ENCODE measurements around the gene EBF3. TPM values are rescaled to one million over a fixed set of nuclear protein-coding genes. Genes with fewer than 3 reads are reported as not detected.

EBF3 gene
- total RNA-seq, 4 donors from 2014 or later = 2.5 to 4.9 (median 4.6) TPM

DNA sequence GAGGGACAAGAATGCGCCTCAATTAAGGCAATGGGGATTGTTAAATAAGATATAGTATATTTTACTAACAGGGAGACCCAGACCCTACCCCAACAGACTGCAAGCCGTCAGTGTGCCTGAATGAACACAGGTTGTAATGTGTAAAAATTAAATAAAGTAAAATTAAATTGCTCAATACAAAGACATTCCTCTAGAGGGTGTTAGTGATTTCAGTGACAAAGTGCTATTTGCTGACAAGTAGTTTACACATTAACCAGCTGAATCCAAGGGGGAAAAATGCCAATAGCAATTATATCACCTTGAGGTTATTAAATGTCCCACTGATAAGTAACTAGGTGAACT lies 110.5 kb downstream of the EBF3 start:
- Histone ChIP-seq H3K9me3 (peaks cover 0 to 15% (median 0%) of the 10 kb centered on the region in 3 donors), H3K4me3 (no peak overlapping the region), H3K27me3 (peaks cover 66% of the 10 kb centered on the region), H3K4me1 (peaks cover 0 to 12% (median 0%) of the 10 kb centered on the region in 3 donors), H3K36me3 (no peaks in the 10 kb centered on the region), H3K27ac (no peak overlapping the region)
- ATAC-seq = no peak
- 16 to 19% methylated on average over 2 of the region's 2 CpGs for WGBS, 2 donors (ENCODE audit: low coverage in 1 of 2)
- TF ChIP-seq, protein P1, sequence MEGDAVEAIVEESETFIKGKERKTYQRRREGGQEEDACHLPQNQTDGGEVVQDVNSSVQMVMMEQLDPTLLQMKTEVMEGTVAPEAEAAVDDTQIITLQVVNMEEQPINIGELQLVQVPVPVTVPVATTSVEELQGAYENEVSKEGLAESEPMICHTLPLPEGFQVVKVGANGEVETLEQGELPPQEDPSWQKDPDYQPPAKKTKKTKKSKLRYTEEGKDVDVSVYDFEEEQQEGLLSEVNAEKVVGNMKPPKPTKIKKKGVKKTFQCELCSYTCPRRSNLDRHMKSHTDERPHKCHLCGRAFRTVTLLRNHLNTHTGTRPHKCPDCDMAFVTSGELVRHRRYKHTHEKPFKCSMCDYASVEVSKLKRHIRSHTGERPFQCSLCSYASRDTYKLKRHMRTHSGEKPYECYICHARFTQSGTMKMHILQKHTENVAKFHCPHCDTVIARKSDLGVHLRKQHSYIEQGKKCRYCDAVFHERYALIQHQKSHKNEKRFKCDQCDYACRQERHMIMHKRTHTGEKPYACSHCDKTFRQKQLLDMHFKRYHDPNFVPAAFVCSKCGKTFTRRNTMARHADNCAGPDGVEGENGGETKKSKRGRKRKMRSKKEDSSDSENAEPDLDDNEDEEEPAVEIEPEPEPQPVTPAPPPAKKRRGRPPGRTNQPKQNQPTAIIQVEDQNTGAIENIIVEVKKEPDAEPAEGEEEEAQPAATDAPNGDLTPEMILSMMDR (IDR thresholded peaks at IDR 0.05) = no peak
- TF ChIP-seq EP300 (IDR thresholded peaks at IDR 0.05) = no peak
- TF ChIP-seq POLR2AphosphoS5 (IDR thresholded peaks at IDR 0.05) = no peak
- TF ChIP-seq POLR2A (IDR thresholded peaks at IDR 0.05) = no peak

DNA sequence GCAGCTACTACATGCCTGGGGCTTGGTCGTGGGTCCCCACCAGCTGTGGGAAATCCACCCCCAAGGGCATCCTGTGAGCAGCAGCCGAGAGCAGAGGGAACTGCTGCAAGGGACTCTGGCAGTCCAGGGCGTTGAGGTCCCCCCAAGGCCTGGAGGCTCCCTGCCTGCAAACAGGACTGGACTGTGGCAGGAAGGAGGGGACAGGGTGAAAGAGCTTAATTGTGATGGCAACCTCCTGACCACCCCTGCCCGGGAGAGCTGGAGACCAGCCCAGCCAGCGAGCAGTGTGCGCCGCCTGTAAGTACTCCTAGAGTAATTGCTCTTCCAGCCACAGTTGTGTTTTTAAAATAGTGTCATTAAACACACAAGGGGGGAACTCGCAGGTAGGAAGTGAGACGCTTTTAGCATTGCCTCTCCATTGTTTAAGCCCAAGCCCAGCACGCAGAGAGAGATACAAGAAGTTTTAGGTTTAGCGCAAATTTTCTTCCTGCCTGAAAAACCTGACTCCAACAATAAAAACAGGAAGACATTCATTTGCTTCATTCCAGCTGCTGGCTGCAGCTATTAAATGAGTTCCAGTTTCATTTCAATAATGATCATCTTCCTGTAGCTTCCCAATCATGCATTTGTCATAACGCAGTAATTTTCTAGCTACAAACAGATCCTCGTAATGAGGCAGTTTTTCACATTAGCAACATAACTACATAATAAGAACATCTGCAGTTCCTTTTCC lies 111.1 kb downstream of the EBF3 start:
- peaks cover 0 to 12% (median 0%) of the 10 kb centered on the region in 3 donors for H3K4me1 ChIP-seq
- 37 to 38% methylated on average over 6 to 7 of the region's 13 CpGs for WGBS, 2 donors (ENCODE audit: low coverage in 1 of 2)
- peaks cover 64% of the 10 kb centered on the region for H3K27me3 ChIP-seq
- ATAC-seq = no peak
- no peaks in the 10 kb centered on the region for H3K36me3 ChIP-seq
- no peak overlapping the region for H3K27ac ChIP-seq
- H3K9me3 ChIP-seq = peaks cover 0 to 15% (median 0%) of the 10 kb centered on the region in 3 donors
- TF ChIP-seq POLR2AphosphoS5 (IDR thresholded peaks at IDR 0.05) (no peak), EP300 (IDR thresholded peaks at IDR 0.05) (no peak), POLR2A (IDR thresholded peaks at IDR 0.05) (no peak)
- TF ChIP-seq, protein P1 (IDR thresholded peaks at IDR 0.05) = no peak
- no peak overlapping the region for H3K4me3 ChIP-seq

DNA sequence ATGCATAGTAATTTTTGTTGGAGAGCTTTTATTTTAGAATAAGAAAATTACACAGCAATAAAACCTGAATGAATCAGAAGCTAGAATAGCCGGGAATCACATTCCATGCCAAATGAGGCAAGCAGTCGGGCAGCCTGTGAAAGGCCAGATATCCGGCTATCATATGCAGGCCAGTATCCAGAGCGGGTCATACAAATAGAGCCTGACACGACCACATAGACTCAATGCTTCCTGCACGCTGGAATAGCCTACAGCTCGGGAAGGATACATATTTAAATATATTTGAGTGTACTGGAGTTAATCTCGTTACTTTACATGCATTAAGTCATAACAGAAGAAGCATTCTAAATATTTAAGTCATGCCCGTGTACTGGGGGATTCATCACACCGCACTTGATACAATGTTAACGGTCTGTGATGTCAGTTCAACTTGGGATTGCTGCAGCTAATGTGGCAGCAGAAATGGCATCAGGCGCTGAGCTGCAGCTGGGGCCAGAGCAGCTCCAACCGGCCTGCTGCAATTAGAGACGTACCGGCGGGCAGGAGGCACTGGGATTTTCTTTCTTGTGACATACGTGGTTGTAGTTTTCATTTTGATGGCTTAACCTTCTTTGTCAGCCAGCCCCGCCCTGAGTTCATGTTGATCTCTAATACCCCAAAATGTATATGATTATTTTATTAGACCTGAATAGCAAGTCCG lies 112.0 kb downstream of the EBF3 start:
- WGBS, 2 donors (ENCODE audit: low coverage in 1 of 2) = 66 to 83% methylated on average over 15 to 19 of the region's 19 CpGs

DNA sequence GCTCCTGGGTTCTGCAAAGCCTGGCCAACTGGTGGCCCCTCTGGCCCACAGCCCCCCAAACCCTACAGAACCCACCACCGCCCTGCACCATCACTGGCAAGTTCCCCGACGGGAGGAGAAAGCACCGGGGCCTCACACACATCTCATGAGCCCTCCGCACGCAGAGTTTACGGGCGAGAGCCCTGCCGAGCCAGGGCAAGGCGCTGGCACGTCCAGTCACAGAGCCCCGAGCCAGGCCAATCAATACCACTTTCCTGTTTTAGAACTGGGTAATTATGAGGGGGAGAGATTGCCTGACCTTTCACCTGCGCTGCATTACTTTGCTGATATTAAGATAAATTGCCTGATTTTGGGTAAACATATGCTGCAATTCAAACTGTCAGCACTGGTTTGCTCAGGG lies 113.3 kb downstream of the EBF3 start:
- Histone ChIP-seq H3K27ac (no peak overlapping the region), H3K4me1 (peaks cover 0 to 12% (median 0%) of the 10 kb centered on the region in 3 donors), H3K27me3 (peaks cover 50% of the 10 kb centered on the region), H3K9me3 (no peaks in the 10 kb centered on the region), H3K4me3 (no peak overlapping the region), H3K36me3 (no peaks in the 10 kb centered on the region)
- 80 to 94% methylated on average over 1 to 3 of the region's 13 CpGs for WGBS, 2 donors (ENCODE audit: low coverage in 1 of 2)
- TF ChIP-seq, protein P1 (IDR thresholded peaks at IDR 0.05) = no peak
- no peak for TF ChIP-seq POLR2A (IDR thresholded peaks at IDR 0.05)
- no peak for TF ChIP-seq POLR2AphosphoS5 (IDR thresholded peaks at IDR 0.05)
- no peak for TF ChIP-seq EP300 (IDR thresholded peaks at IDR 0.05)
- ATAC-seq = no peak

More for the DNA sequence above, 112.0 kb downstream of the EBF3 start:
- H3K36me3 ChIP-seq = no peaks in the 10 kb centered on the region
- H3K4me1 ChIP-seq = peaks cover 0 to 12% (median 0%) of the 10 kb centered on the region in 3 donors
- H3K9me3 ChIP-seq = peaks cover 0 to 10% (median 0%) of the 10 kb centered on the region in 3 donors
- no peak overlapping the region for H3K4me3 ChIP-seq
- peaks cover 56% of the 10 kb centered on the region for H3K27me3 ChIP-seq
- TF ChIP-seq EP300 (IDR thresholded peaks at IDR 0.05) (no peak), POLR2A (IDR thresholded peaks at IDR 0.05) (no peak), POLR2AphosphoS5 (IDR thresholded peaks at IDR 0.05) (no peak)
- TF ChIP-seq, protein P1 (IDR thresholded peaks at IDR 0.05) = no peak
- ATAC-seq = no peak
- no peak overlapping the region for H3K27ac ChIP-seq
